GM18520 (cell line): ENCODE data around the gene ANKS3.
"Not testable (repeated sequence)": the region's sequence is repeated elsewhere in the genome, so short reads cannot be mapped to it uniquely, and the experiment has no call there.

ENCODE experiments used
- ATAC-seq: cut with Tn5 transposase; IDR thresholded peaks from one replicate; pipeline ENCODE4 v1.9.1; 2021; ENCODE audit not compliant: unreplicated experiment

The ANKS3 gene

DNA sequence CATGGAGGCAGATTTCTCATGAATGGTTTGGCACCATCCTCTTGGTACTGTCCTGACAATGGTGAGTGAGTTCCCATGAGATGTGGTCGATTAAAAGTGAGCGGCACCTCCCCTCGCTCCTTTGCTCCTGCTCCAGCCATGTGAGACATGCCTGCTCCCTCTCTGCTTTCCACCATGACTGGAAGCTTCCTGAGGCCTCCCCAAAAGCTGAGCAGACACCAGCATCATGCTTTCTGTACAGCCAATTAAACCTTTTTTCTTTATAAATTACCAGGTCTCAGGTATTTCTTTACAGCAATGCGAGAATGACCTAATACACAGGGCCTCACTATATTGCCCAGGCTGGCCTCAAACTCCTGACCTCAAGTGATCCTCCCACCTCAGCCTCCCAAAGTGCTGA is 20.8 kb upstream of the ANKS3 start:
- ATAC-seq = no peak

DNA sequence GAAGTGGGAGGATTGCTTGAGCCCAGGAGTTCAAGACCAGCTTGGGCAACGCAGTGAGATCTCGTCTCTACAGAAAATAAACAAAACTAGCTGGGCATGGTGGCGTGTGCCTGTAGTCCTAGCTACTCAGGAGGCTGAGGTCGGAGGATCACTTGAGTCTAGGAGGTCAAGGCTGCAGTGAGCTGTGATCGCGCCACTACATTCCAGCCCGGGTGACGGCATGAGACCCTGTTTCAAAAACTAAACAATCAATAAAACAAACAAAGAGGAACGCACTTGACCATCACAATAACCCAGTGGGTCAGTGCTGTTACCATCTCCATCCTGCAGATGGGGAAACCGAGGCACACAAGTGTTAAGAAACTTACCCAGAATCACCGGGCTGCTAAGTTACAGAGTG is 19.2 kb upstream of the ANKS3 start:
- no peak for ATAC-seq

DNA sequence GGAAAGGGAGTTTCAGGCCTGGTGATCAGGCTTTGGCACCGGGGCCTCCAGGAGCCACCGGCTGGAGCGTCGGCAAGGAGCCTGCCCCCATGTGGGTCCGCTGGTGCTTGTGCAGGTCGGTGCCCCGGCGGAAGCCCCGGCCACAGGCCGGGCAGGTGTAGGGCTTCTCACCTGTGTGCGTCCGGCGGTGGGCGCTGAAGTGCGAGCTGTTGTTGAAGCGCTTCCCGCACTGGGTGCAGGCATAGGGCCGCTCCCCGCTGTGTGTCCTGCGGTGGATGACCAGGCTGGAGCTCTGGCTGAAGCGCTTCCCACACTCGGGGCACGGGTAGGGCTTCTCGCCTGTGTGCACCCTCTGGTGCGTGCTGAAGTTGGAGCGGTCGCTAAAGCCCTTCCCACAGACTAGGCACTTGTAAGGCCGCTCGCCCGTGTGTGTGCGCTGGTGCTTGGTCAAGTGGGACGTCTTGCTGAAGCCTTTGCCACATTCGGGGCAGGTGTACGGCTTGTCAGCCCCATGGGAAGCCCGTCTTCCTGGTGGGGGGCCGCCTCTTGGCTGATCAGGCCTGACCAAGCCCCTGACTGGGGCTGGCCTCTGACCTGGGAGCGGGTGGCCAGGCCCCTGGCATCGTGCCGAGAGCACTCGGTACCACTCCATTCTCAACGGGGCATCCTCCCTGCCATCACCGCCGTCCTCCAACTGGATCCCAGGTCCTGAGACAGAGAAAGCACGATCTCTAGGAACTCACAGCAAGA is 18.5 kb upstream of the ANKS3 start:
- ATAC-seq = no peak

DNA sequence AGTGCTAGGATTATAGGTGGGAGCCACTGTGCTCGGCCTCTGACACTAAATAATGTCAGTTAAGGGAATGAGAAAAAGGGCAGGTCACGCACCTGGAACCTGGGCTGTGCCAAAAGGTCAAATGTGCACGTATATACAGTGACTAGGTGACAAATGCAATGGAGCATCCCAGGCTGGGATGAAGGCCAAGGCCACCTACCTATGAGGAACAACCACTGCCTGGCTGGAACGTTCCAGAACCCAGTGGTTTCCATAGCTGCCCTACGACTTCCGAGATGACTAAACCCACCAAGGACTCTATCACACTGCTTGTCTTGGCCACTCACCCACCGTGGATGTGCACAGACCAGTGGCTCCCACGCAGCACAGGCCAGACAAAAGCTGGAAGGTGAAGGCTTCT is 16.8 kb upstream of the ANKS3 start:
- ATAC-seq = no peak

DNA sequence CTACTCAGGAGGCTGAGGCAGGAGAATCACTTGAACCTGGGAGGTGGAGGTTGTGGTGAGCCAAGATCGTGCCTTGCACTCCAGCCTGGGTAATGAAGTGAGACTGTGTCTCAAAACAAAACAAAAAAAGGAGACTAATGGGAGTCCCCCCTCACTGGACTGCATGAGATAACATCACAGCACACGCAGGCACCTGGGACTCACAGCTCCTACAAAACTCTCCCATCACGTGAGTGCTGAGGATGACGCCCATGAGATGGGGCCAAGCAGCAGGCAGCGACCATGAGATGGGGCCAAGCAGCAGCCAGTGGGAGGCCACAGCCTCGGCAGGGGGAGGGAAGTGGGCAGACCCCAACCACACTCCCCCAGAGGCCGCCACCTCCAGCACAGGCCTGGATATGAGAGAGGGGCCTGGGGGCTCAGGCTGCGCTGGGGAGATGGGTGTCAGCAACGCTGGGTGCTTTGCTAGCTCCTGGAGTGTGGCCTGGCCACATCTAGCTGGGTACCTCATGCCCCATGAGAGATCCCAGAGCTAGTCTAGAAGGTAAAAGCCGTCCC is 15.7 kb upstream of the ANKS3 start:
- no peak for ATAC-seq

DNA sequence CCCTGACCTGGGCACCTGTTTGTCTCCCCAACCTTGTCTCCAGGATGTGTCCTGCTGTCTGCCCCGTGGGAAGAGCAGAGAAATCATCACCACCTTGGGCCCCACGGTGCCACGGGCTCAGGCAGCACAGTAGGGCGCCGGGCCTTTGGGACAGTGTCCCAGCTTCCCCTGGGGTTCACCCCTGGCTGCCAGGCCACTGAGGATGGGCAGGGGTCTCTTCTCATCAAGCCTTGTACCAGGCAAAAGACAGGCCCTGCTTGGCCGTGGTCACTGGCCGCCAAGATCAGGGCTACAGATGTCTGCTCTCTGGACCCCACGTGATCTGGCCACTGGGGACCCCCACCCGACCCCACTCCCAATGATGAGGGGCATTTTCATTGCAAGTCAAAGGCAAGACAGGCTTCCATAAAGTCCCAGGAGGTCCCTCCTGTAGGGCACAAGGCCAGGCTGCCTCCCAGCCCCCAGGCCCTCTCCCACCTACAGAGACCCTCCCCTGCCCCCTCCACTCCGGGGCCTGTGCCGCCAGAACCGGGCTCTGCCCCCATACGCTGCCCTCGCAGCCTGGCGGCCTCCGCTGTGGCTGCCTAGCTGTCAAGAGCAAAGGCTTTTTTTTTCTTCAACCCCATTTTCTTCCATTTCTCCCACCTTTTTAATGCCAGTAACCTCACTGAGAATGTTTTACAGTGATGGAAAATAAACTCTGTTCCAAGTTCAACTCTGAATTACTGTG is 14.8 kb upstream of the ANKS3 start:
- no peak for ATAC-seq

DNA sequence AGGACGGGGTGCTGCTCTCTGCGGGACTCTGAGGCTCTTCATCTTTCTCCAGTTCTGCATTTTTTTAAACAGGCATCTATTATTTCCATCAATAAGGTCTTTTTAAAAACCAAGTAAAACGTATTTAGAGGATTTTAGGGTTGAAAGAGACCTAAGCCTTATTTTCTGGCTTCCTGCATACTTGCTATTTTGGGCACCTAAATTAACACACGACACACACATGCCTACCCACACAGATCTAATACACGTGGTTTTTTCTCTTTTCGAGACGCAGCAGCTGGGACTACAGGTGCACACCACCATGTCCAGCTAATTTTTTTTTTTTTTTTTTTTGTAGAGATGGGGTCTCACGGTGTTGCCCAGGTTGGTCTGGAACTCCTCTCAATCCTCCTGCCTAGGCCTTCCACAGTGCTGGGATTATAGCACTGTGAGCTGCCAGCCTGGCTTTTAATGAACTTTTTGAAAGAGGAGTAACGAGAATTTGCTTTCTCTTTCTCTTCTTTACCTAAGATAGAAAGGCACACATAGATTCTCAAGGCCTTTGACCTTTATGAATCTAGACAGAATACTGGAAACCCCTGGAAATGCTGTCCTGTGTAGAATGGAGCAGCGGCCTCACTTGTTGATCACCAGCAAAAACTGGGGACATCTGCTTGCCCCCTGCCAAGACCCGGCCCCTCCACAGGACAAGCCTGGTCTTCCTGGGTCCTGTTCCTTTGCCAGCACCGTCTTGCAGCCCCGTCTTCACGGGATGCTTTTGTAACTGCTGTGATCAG is 14.0 kb upstream of the ANKS3 start:
- ATAC-seq = no peak

DNA sequence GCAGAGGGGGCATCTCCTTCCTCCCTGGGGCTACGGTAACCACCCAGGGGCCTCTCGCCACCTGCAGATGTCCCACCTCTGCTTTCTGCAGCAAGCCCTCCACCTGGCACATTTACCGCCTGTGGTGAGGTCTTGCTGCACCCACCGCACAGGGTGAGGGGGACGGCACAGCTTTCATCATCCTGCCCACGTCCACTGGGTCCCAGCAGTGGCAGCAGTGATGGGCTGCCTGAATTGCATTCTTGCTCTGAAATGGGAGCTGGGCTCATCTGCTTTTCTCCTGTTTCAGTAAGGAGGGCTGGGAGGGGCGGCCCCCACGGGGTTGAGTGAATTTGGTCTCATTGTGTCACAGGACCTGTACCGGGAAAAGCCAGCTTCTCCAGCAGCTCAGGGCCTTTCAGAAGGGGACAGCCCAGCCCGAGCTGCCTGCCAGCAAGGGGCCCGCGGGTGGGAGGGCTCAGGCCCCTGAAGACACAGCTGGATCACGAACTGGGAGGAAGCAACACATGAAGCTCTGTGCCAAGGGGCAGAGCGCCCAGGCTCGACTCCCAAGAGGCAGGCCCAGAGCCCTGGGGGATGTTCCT is 13.0 kb upstream of the ANKS3 start:
- ATAC-seq = no peak

DNA sequence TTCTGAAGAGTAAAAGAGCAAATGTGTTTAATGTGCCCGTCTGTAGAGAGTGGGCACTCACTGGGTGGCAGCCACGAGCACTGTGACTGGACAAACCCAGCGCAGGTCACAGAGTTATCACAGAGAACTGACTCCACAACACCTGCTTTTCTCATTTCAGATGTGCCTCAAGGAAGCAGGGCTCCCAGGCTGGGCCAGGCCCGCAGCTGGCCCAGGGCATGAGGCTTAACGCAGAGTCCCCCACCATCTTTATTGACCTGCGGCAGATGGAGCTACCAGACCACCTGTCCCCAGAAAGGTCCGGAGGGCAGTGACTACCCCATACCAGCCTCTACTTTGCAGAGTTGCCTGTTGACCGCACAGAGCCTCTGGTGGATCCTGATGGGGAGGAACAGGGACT is 12.1 kb upstream of the ANKS3 start:
- ATAC-seq = no peak

DNA sequence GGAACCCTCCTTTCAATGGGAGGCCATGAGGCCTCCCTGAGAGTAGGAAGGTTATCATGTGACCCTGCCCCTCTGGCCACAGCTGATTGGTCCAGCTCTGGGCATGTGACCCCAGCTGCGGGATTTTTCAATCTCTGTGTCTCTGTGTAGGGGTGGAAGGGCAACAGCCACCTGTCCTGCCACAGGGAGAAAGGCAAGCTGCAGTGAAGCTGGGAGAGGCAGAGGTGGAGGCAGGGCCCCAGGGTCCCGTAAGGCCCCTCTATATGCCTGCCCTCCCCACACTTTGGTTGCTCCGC is 11.2 kb upstream of the ANKS3 start:
- ATAC-seq = no peak

DNA sequence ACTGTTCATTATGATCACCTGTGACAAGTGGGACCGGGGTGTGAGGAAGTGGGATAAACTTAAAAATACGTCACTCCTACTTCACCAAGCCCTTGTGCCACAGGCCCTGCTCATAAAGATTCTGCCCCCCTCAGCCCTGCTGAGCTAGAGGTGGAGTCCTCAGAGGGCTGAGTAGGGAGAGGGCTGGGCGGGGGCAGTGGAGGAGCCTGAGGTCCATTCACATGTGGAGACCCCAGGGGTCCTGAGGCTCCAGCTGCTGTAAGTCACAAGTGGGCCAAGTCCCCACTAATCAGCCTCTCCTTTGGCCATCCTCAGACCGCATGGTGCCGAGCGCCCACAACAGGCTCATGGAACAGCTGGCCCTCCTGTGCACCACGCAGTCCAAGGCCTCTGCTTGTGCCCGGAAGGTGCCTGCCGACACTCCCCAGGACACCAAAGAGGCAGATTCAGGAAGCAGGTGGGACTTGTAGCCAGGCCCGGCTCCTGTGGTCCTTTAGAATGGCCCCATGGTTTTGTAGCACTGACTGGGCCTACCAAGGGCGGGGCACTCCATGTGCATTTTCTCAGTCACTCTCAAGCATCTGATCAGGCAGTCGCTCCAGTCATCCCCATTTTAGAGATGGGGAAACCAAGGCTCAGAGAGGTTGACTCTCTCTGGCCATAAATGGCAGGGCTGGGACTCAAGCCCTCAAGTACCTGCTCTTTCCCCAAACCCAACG is 10.6 kb upstream of the ANKS3 start:
- ATAC-seq = no peak

DNA sequence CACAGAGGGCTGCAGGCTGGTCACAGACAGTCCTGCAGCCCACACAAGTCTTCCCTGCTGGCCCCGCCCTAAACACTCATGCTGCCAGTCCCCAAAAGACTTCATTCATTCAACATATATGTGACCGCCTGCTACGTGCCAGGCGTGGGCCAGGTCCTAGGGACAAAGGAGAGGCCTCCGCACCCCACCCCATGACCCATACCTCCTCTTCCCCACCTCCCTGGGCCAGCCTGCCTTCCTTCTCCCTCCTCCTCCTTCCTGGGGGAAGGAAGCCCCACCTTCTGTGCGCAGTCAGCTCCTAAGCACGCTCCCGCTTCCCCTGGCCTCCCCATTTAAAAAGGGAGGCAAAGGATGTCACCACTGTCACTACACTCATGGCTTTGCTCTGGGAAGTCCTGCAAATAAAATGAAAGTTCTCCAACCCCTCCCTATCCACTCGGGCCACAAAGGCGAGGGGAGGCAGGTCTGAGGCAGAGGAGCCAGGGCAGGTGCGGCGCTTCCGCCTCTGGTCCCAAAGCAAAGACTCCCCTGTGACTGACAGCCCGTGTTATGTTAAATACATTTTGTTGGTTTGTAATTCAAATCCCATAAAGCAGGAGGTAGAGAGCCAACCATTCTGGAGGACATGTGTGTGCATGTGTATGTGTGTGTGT is 9.3 kb upstream of the ANKS3 start:
- no peak for ATAC-seq

DNA sequence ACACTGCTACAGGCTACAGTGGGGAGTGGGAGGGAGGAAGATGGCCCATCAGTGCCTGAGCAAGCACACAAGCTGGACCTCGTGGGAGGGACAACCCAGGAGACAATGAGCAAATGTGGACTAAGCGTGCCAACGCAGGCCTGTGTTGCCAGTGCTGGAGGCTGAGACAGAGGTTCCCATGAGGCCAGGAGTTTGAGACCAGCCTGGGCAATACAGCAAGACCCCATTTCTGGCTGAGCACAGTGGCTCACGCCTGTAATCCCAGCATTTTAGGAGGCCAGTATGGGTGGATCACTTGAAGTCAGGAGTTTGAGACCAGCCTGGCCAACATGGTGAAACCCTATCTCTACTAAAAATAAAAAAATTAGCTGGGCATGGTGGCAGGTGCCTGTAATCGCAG is 4.3 kb upstream of the ANKS3 start:
- not testable (repeated sequence) for ATAC-seq

DNA sequence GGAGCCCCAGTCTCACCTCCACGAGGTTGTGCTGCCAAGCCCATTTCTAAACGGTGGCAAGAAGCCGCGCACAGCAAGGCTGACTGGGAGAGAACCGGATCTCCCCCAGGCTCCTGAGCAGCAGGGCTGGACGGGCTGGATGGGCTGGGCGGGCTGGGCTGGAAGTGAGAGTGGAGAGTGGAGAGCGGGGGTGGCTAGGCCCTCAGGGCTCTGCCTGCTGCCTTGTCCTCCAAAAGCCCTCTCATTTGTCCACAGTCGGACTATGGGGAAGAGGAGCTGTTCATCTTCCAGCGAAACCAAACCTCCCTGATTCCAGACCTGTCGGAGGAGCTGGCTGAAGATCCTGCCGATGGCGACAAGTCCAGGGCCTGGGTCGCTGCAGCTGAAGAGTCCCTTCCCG is 3.5 kb upstream of the ANKS3 start:
- no peak for ATAC-seq

DNA sequence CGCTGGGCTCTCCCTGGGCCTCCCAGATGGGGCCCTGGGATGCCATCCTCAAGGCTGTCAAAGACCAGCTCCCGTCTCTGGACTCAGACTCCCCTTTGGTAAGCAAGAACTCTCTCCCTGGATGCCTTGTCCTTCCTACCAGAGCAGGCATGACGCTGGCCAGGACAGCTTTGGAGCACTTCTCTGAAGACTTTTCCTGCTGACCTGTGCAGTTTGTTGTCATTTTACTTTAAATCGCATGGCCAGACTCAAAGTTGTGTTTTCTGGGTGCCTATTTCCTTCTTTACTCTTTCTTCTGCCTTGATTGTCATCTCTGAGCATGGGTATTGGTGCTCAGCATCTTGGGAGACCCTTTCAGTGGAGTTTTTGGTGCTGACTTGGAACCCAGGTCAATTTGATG is 2.5 kb upstream of the ANKS3 start:
- no peak for ATAC-seq

DNA sequence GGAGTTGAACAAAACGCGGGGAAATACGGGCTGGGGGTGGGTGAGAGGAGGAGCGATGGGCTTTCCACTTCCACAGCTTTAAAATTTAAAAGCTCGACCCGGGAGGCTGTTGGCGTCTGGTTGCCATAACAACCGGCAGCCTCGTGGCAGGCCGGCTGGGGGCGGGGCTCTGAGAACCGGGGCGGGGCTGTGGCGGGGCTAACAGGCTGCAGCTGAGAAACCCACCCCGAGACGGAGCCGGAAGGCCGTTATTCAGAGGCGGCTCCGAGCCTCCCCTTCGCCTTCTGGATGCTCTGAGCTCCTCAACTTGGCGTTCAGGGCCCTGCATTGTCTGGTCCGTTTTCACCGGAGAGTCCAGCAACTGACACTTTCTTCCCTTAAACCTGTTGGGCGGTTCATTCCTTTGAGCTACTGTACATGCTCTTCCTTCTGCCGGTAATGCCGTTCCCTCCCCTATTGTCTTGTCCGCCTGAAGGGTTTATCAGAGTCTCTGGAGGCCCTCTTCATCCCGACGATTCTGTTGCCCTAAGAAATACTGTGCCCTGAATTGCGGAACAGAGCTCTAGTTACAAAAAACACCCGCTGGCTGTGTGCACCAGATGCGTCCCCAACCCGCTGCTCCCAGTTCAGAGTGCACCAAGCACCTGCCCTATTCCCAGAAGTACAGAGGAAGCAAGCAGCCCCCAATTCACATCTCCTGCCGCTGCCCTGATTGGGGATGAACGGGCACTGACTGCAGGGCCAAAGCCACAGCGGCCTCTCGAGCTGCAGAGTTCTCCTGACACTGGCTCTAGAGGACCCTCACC is 862 bp upstream of the ANKS3 start:
- ATAC-seq = peak; percentile 17

DNA sequence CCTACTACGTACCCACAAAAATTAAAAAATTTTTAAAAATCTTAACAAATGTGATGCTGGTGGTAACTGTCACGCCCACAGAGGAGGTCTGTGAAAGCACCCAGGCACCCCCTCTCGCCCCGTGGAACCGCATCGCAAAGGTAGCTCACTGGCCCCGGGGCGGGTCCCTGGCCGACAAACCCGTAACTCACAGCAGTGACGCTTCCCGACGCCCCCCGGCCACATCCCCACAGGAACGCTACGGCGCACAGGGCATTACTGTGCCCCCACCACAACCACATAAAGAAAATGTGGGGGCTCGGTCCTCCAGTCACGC is 366 bp downstream of the ANKS3 start:
- ATAC-seq = no peak

DNA sequence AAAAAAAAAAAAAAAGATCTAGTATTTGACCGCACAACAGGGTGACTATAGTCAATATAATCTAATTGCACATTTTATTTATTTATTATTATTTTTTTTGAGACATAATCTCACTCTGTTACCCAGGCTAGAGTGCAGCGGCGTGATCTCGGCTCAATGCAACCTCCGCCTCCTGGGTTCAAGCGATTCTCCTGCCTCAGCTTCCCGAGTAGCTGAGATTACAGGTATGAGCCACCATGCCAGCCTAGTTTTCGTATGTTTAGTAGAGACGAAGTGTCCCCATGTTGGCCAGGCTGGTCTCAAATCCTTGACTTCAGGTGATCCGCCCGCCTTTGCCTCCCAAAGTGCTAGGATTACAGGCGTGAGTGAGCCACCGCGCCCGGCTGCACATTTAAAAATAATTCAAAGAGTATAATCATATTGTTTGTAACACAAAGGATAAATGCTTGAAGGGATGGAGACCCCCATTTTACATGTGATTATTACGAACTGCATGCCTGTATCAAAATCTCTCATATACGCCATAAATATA is 794 bp downstream of the ANKS3 start:
- ATAC-seq = no peak

DNA sequence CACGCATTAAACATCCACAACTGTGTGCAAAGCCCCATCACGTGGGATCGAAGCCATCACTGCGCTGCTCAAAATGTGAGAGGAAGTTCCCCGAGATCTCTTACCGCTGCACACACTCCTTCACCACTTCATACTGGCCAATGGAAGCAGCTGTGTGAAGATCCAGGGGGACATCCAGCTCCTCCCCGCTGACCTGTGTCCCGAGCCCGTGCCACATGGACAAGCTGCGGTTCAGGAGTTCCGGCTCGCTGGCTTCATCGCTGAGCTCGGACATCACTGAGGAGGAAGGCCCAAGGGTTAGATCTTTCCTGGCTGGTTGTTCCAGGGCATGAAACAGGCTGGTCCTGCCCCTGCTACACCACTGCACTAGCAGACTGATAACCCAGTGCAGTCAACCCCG is 4.2 kb downstream of the ANKS3 start:
- ATAC-seq = no peak
